Fibroblast of skin of left quadriceps (primary cell): ENCODE results near the gene CDKN2A.
"Not testable (repeated sequence)": the region's sequence is repeated elsewhere in the genome, so short reads cannot be mapped to it uniquely, and the experiment has no call there.

Experiments
- DNase-seq, 2 experiments: peaks; one replicate each; pipeline ENCODE4 v3.0.0-alpha.2; 2013; ENCODE audit warnings: low read depth in 2 of 2

Gene CDKN2A

GRCh38 chr9:21982391-21982790 is 11.8 kb downstream of the CDKN2A start:
- no peak for DNase-seq

- DNase-seq = no peak
Measured at GRCh38 chr9:21976334-21976875, 17.8 kb downstream of the CDKN2A start.

GRCh38 chr9:21974722-21975409 is 19.3 kb downstream of the CDKN2A start:
- DNase-seq = no peak

- no peak for DNase-seq
Measured at GRCh38 chr9:21974343-21974721, 19.9 kb downstream of the CDKN2A start.

- DNase-seq = no peak
Measured at GRCh38 chr9:21972361-21972760, 21.8 kb downstream of the CDKN2A start.

GRCh38 chr9:21970800-21971640 is 23.2 kb downstream of the CDKN2A start:
- no peak for DNase-seq

- no peak for DNase-seq
Measured at GRCh38 chr9:21969951-21970799, 24.0 kb downstream of the CDKN2A start.

GRCh38 chr9:21969011-21969940 is 24.9 kb downstream of the CDKN2A start:
- no peak for DNase-seq

GRCh38 chr9:21968331-21969010 is 25.7 kb downstream of the CDKN2A start:
- DNase-seq = no peak

GRCh38 chr9:21967702-21968101 is 26.5 kb downstream of the CDKN2A start:
- DNase-seq = no peak

- no peak for DNase-seq
Measured at GRCh38 chr9:21967169-21967568, 27.0 kb downstream of the CDKN2A start.

- no peak for DNase-seq
Measured at GRCh38 chr9:21966140-21966851, 27.9 kb downstream of the CDKN2A start.

GRCh38 chr9:21965401-21965951 is 28.7 kb downstream of the CDKN2A start:
- DNase-seq = peak in 1 of 2 experiments; percentile 31

GRCh38 chr9:21964925-21965385 is 29.2 kb downstream of the CDKN2A start:
- no peak for DNase-seq

- no peak for DNase-seq
Measured at GRCh38 chr9:21961569-21961968, 32.6 kb downstream of the CDKN2A start.

GRCh38 chr9:21959268-21959667 is 34.9 kb downstream of the CDKN2A start:
- not testable (repeated sequence) for DNase-seq

GRCh38 chr9:21958833-21959232 is 35.4 kb downstream of the CDKN2A start:
- no peak for DNase-seq

GRCh38 chr9:21945606-21946005 is 48.6 kb downstream of the CDKN2A start:
- DNase-seq = no peak

- no peak for DNase-seq
Measured at GRCh38 chr9:21943464-21943863, 50.7 kb downstream of the CDKN2A start.
